K562 (cell line): ENCODE results near the gene STAB1. TPM values are rescaled to one million over a fixed set of nuclear protein-coding genes. Genes with fewer than 3 reads are reported as not detected.

Experiments used
- ARID1B ChIP-seq: fragments of 450-650 bp; IDR thresholded peaks from 2 replicates; pipeline ENCODE4 v1.6.1; 2016; ENCODE audit warnings: antibody characterized with exemption, mild to moderate bottlenecking, inconsistent platforms
- ATF3 ChIP-seq, 2 experiments: fragments of 450-650 bp in 1 of 2; sonication (generic) in 1 of 2; formaldehyde crosslinking in 1 of 2; IDR thresholded peaks in 1 of 2; conservative IDR thresholded peaks in 1 of 2; 2 replicates each; pipeline versions ENCODE4 v1.6.1 to v1.8.1; 2016 to 2023; ENCODE audit warnings: mild to moderate bottlenecking in 2 of 2, moderate library complexity in 2 of 2, inconsistent platforms in 1 of 2, missing genetic modification reagents in 1 of 2
- BCOR ChIP-seq: fragments of 450-650 bp; IDR thresholded peaks from 2 replicates; pipeline ENCODE4 v1.6.1; 2016
- CCNT2 ChIP-seq: IDR thresholded peaks from 2 replicates; pipeline ENCODE4 v1.6.1; 2011; ENCODE audit warnings: borderline replicate concordance, low read depth, mild to moderate bottlenecking, moderate library complexity, mixed read lengths, low read length; ENCODE audit not compliant: insufficient read length; ENCODE audit errors: extremely low read depth
- DEAF1 ChIP-seq: fragments of 450-650 bp; formaldehyde crosslinking; IDR thresholded peaks from 2 replicates; pipeline ENCODE4 v1.4.0; 2020; ENCODE audit warnings: mild to moderate bottlenecking, moderate library complexity
- E2F6 ChIP-seq, 2 experiments: IDR thresholded peaks; 2 replicates each; pipeline ENCODE4 v1.6.1; 2011; ENCODE audit warnings: borderline replicate concordance in 1 of 2, control low read depth in 1 of 2, low read depth in 1 of 2, low read length in 1 of 2, mild to moderate bottlenecking in 1 of 2, mixed read lengths in 1 of 2, moderate library complexity in 1 of 2; ENCODE audit not compliant: insufficient read depth in 1 of 2, insufficient read length in 1 of 2, poor library complexity in 1 of 2, severe bottlenecking in 1 of 2; ENCODE audit errors: extremely low read depth in 1 of 2
- KLF16 ChIP-seq: IDR thresholded peaks from 2 replicates; pipeline ENCODE4 v1.6.1; 2016; ENCODE audit warnings: antibody characterized with exemption
- NR1H2 ChIP-seq: sonication (generic); formaldehyde crosslinking; IDR thresholded peaks from 2 replicates; pipeline ENCODE4 v1.4.0; 2020; ENCODE audit warnings: mild to moderate bottlenecking, missing genetic modification reagents
- POLR2H ChIP-seq: IDR thresholded peaks from 2 replicates; pipeline ENCODE4 v1.6.1; 2016; ENCODE audit warnings: missing genetic modification characterization, low read depth, mild to moderate bottlenecking, control low read depth, missing compliant biosample characterization, moderate library complexity
- SIX5 ChIP-seq, 2 experiments: IDR thresholded peaks; 2 replicates each; pipeline ENCODE4 v1.6.1; 2011; ENCODE audit warnings: low read length in 2 of 2, borderline replicate concordance in 1 of 2, low read depth in 1 of 2, mild to moderate bottlenecking in 1 of 2, moderate library complexity in 1 of 2; ENCODE audit not compliant: insufficient read depth in 1 of 2
- SLC30A9 ChIP-seq: fragments of 250-450 bp; sonication (Bioruptor Pico); IDR thresholded peaks from 2 replicates; pipeline ENCODE4 v1.8.0; 2022; ENCODE audit warnings: mild to moderate bottlenecking, moderate library complexity
- SP1 ChIP-seq: sonication (generic); formaldehyde crosslinking; IDR thresholded peaks from 2 replicates; pipeline ENCODE4 v1.8.1; 2022; ENCODE audit warnings: mild to moderate bottlenecking, missing genetic modification reagents
- SREBF2 ChIP-seq: sonication (generic); formaldehyde crosslinking; IDR thresholded peaks from 2 replicates; pipeline ENCODE4 v1.4.0; 2020; ENCODE audit warnings: mild to moderate bottlenecking, missing genetic modification reagents
- TARDBP ChIP-seq: fragments of 450-650 bp; IDR thresholded peaks from 2 replicates; pipeline ENCODE4 v1.6.1; 2016
- TRIM24 ChIP-seq, 2 experiments: fragments of 450-650 bp; IDR thresholded peaks; 2 replicates each; pipeline ENCODE4 v1.6.1; 2016
- VEZF1 ChIP-seq: fragments of 200-800 bp; sonication (Bioruptor generic); IDR thresholded peaks from 2 replicates; pipeline ENCODE4 v1.6.1; 2017; ENCODE audit warnings: missing genetic modification characterization, missing compliant biosample characterization
- ZNF449 ChIP-seq: fragments of 250-450 bp; sonication (Bioruptor Pico); IDR thresholded peaks from 2 replicates; pipeline ENCODE4 v1.8.0; 2022; ENCODE audit warnings: moderate library complexity, mild to moderate bottlenecking, inconsistent platforms
- ZNF584 ChIP-seq: fragments of 200-800 bp; sonication (Bioruptor generic); IDR thresholded peaks from 2 replicates; pipeline ENCODE4 v1.6.1; 2016; ENCODE audit warnings: low read depth, mild to moderate bottlenecking, missing genetic modification characterization, missing compliant biosample characterization
- polyA plus RNA-seq, 8 experiments: library from polyadenylated mRNA; depleted of rRNA in 4 of 8; stranded (reverse) in 5 of 8; unstranded in 3 of 8; fragments of >200 nt; fragmentation: Nextera tagmentation in 2 of 8; fragmentation: Illumina TruSeq in 1 of 8; extraction: Ambion mirVana in 2 of 8; extraction: Trizol in 1 of 8; gene quantifications; 2 replicates each; pipeline versions ENCODE4 v1.2.1 to v1.2.3, GENCODE V29; 2011 to 2014; ENCODE audit warnings: inconsistent platforms in 1 of 8, missing spikeins in 1 of 8
- total RNA-seq, 7 experiments: library from RNA; depleted of rRNA in 6 of 7; stranded (reverse); fragments of >200 nt in 6 of 7; fragmentation: Illumina TruSeq in 2 of 7; extraction: Trizol in 2 of 7; gene quantifications; 2 replicates each; pipeline versions ENCODE4 v1.2.1 to v1.2.3, GENCODE V29; 2011 to 2021; ENCODE audit warnings: low replicate concordance in 1 of 7

STAB1 gene
- total and polyA plus RNA-seq, 9 of the 15 experiments (the other 6 are each of a cell fraction or from before 2014, with no cell fraction given) = 0.20 to 3.9 (median 1.2) TPM

- TF ChIP-seq E2F6 (IDR thresholded peaks at IDR 0.05; ENCODE audit: borderline replicate concordance in 1 of 2, extremely low read depth in 1 of 2, insufficient read depth in 1 of 2, insufficient read length in 1 of 2, low read depth in 1 of 2, low read length in 1 of 2, poor library complexity in 1 of 2, severe bottlenecking in 1 of 2) (peak; percentile 34 to 52), KLF16 (peak; percentile 59), SIX5 (IDR thresholded peaks at IDR 0.05; ENCODE audit: borderline replicate concordance in 1 of 2, insufficient read depth in 1 of 2, low read depth in 1 of 2, low read length in 2 of 2) (no peak), TRIM24 (IDR thresholded peaks at IDR 0.05) (no peak), NR1H2 (CRISPR knock-in tag) (no peak), ARID1B (no peak), POLR2H (tag) (no peak), CCNT2 (no peak), BCOR (0 out of 2 replicates have a peak, but pooled peaks have one; percentile 21), SLC30A9 (no peak), ATF3 (IDR thresholded peaks at IDR 0.05) (no peak), ATF3 (CRISPR knock-in tag; conservative IDR thresholded peaks at IDR 0.05) (no peak), TARDBP (0 out of 2 replicates have a peak, but pooled peaks have one; percentile 42), ZNF449 (CRISPR knock-in tag) (no peak), SREBF2 (CRISPR knock-in tag) (no peak), SP1 (CRISPR knock-in tag) (peak; percentile 41; the same call in 1 of the 2 replicates), DEAF1 (CRISPR knock-in tag) (peak; percentile 59), ZNF584 (no peak), VEZF1 (peak; percentile 38; the same call in 1 of the 2 replicates)
Measured at GRCh38 chr3:52446631-52447511, 48.3 kb upstream of the STAB1 start (continued).
